ENCODE measurements around the gene TULP1.

DNA sequence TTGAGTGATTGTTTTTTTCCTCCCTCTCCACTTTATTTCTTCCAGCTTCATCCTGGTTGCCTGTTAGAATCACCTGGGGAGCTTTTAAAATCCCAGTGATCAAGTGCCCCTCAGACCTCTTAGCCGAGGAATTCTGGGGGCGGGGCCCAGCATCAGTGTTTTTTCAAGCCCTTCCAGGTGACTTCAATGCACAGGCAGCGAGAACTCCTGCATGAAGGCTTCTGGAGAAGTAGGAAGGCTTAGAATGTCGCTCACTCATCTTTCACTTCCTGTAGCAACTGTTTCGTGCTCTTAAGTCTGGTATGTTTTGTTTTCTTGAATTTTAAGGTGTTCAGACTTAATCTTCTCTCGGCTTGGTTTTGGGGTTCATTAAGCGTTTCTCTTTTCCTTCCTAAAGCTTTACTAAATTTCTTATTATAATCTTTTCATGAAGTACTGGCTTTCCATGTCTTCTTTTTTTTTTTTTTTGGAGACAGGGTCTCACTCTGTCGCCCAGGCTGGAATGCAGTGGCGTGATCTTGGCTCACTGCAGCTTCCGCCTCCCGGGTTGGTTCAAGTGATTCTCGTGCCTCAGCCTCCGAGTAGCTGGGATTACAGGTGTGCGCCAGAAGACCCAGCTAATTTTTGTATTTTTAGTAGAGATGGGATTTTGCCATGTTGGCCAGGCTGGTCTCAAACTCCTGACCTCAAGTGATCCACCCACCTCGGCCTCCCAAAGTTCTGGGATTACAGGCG is 30.9 kb upstream of the TULP1 start:
- TF ChIP-seq, protein P1, sequence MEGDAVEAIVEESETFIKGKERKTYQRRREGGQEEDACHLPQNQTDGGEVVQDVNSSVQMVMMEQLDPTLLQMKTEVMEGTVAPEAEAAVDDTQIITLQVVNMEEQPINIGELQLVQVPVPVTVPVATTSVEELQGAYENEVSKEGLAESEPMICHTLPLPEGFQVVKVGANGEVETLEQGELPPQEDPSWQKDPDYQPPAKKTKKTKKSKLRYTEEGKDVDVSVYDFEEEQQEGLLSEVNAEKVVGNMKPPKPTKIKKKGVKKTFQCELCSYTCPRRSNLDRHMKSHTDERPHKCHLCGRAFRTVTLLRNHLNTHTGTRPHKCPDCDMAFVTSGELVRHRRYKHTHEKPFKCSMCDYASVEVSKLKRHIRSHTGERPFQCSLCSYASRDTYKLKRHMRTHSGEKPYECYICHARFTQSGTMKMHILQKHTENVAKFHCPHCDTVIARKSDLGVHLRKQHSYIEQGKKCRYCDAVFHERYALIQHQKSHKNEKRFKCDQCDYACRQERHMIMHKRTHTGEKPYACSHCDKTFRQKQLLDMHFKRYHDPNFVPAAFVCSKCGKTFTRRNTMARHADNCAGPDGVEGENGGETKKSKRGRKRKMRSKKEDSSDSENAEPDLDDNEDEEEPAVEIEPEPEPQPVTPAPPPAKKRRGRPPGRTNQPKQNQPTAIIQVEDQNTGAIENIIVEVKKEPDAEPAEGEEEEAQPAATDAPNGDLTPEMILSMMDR (conservative IDR thresholded peaks at IDR 0.05): no peak
- TF ChIP-seq EZH2 (IDR thresholded peaks at IDR 0.05; ENCODE audit: low read depth): no peak

Measured in PC-9 (cell line).